Esophagus squamous epithelium (tissue), 5 donors: Measurements from ENCODE around the gene KIF26B. TPM values are rescaled to one million over a fixed set of nuclear protein-coding genes. Genes with fewer than 3 reads are reported as not detected.

Source experiments
- DNase-seq: peaks from one replicate; lab custom pipeline; 2025; lab: John Stamatoyannopoulos, UW
- H3K27ac ChIP-seq, 4 donors: fragments of 200-600 bp; sonication (generic); one replicate each; pipeline ENCODE4 v1.5.1; 2016 to 2019; ENCODE audit warnings: mild to moderate bottlenecking in 1 of 4
- H3K27me3 ChIP-seq, 4 donors: fragments of 200-600 bp; sonication (generic); 1 replicate in 3 of 4; 2 replicates in 1 of 4; pipeline versions ENCODE4 v1.5.1 to v1.6.0; 2017 to 2021; ENCODE audit warnings: antibody characterized with exemption in 1 of 4
- H3K36me3 ChIP-seq, 3 donors: fragments of 200-600 bp; sonication (generic); one replicate each; pipeline ENCODE4 v1.5.1; 2016 to 2019
- H3K4me1 ChIP-seq, 3 donors: fragments of 200-600 bp; sonication (generic); one replicate each; pipeline ENCODE4 v1.5.1; 2017 to 2019
- H3K4me3 ChIP-seq, 4 donors: fragments of 200-600 bp; sonication (generic); 1 replicate in 3 of 4; 2 replicates in 1 of 4; pipeline ENCODE4 v1.5.1; 2016 to 2019; ENCODE audit warnings: mild to moderate bottlenecking in 2 of 4, moderate library complexity in 1 of 4
- H3K9me3 ChIP-seq, 3 donors: fragments of 200-600 bp; sonication (generic); one replicate each; pipeline ENCODE4 v1.5.1; 2016 to 2019
- POLR2A ChIP-seq, 4 donors: fragments of 450-650 bp; IDR thresholded peaks; one replicate each; pipeline ENCODE4 v1.6.1; 2017; ENCODE audit warnings: antibody characterized with exemption in 4 of 4, mild to moderate bottlenecking in 4 of 4, moderate library complexity in 3 of 4
- WGBS, 2 donors: methylation state at CpG; one replicate each; pipeline ENCODE4 v1.1.5; 2018; 5-methylcytosine and 5-hydroxymethylcytosine counted together
- intact Hi-C: fragments of 100-400 bp; cut with DNase I; formaldehyde crosslinking; loops from one replicate; pipeline ENCODE4 v1.15.0; 2022
- total RNA-seq, 4 donors: library from RNA; depleted of rRNA; stranded (reverse); fragments of >200 nt; gene quantifications; one replicate each; pipeline ENCODE4 v1.1.0, GENCODE V29; 2016
- TF ChIP-seq, protein P1 (sequence below), 6 experiments: fragments of 450-650 bp in 4 of 6; fragments of 200-600 bp in 2 of 6; sonication (generic) in 2 of 6; IDR thresholded peaks; one replicate each; pipeline ENCODE4 v1.5.1; 2016 to 2019; ENCODE audit warnings: antibody characterized with exemption in 6 of 6, mild to moderate bottlenecking in 4 of 6, moderate library complexity in 4 of 6
- donor health status: DM: yes; HTN: yes; CAD: no.

The KIF26B gene
- total RNA-seq, 4 donors from 2014 or later = 0.23 to 2.7 (median 1.0) TPM

DNA sequence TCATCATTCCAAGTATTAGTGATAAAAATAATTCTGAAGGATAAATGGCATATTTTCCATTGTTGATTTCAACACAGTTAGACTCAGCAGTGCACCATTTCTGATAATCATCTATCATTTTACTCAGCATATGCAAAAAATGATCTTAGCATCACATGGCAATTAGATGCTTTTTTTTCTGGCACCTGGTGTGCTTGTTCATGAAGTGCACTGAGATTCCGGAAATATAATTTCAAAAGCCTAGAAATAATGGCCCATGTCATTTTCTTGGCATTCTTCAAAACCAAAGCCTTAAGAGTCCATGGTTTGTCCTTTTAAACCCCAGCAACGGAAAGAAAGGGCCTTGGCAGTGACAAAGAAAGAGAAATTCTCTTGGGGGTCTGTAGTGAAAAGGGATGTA is 278.8 kb downstream of the KIF26B start:
- WGBS, 2 donors = 19 to 41% methylated on average over 1 to 2 of the region's 2 CpGs
- Histone ChIP-seq H3K9me3 (no peaks in the 10 kb centered on the region), H3K4me1 (no peaks in the 10 kb centered on the region), H3K4me3 (no peak overlapping the region), H3K27ac (no peak overlapping the region), H3K36me3 (no peaks in the 10 kb centered on the region), H3K27me3 (no peaks in the 10 kb centered on the region)
- DNase-seq = no peak
- TF ChIP-seq POLR2A (IDR thresholded peaks at IDR 0.05) = no peak
- TF ChIP-seq, protein P1, sequence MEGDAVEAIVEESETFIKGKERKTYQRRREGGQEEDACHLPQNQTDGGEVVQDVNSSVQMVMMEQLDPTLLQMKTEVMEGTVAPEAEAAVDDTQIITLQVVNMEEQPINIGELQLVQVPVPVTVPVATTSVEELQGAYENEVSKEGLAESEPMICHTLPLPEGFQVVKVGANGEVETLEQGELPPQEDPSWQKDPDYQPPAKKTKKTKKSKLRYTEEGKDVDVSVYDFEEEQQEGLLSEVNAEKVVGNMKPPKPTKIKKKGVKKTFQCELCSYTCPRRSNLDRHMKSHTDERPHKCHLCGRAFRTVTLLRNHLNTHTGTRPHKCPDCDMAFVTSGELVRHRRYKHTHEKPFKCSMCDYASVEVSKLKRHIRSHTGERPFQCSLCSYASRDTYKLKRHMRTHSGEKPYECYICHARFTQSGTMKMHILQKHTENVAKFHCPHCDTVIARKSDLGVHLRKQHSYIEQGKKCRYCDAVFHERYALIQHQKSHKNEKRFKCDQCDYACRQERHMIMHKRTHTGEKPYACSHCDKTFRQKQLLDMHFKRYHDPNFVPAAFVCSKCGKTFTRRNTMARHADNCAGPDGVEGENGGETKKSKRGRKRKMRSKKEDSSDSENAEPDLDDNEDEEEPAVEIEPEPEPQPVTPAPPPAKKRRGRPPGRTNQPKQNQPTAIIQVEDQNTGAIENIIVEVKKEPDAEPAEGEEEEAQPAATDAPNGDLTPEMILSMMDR (IDR thresholded peaks at IDR 0.05) = no peak
- intact Hi-C loops = no loop called here

DNA sequence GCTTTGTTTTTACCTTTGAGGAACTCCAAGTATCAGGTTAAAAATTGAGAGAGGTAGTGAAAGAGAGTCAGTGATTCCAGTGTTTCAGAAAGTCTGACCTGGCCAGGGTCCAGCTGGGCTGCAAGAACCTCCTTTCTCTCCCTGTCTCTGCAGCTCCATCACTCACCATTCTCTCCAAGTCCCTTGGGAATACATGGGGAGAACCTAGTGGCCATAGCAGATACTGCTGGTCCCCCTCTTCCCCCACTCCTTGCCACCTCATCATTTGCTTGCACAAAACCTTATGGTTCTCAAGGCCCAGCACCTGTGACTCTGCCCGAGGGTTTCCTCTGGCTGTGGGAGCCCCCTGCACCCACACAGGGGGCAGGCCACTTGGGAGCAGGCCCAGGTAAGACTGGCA is 279.5 kb downstream of the KIF26B start:
- H3K27me3 ChIP-seq = no peaks in the 10 kb centered on the region
- intact Hi-C loops = no loop called here
- no peaks in the 10 kb centered on the region for H3K9me3 ChIP-seq

DNA sequence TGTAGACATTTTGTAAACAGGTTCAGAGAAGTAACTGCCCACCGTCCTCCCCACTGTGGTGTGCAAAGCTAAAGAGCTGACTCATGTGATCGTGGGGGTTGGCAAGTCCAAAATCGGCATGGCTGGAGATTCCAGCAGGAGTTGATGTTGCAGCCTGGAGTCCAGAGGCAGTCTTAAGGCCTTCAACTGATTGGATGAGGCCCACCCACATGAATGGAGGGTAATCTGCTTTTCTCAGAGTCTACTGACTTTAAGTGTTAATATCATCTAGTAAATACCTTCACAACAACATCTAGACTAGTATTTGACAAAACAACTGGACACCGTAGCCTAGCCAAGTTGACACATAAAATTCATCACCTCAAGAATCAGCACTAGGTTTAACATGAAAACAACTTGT is 281.6 kb downstream of the KIF26B start:
- H3K27ac ChIP-seq = no peak overlapping the region
- H3K27me3 ChIP-seq = peaks cover 0 to 4% (median 0%) of the 10 kb centered on the region in 4 donors
- TF ChIP-seq, protein P1 (IDR thresholded peaks at IDR 0.05) = no peak
- no peak for TF ChIP-seq POLR2A (IDR thresholded peaks at IDR 0.05)
- intact Hi-C loops = no loop called here
- H3K4me3 ChIP-seq = no peak overlapping the region
- no peaks in the 10 kb centered on the region for H3K9me3 ChIP-seq
- WGBS, 2 donors = 79 to 100% methylated on average over 4 of the region's 4 CpGs
- H3K4me1 ChIP-seq = no peaks in the 10 kb centered on the region
- DNase-seq = no peak
- H3K36me3 ChIP-seq = no peaks in the 10 kb centered on the region

More for the DNA sequence above, 279.5 kb downstream of the KIF26B start:
- Histone ChIP-seq H3K27ac (no peak overlapping the region), H3K36me3 (no peaks in the 10 kb centered on the region), H3K4me1 (no peaks in the 10 kb centered on the region), H3K4me3 (no peak overlapping the region)
- DNase-seq = no peak
- TF ChIP-seq POLR2A (IDR thresholded peaks at IDR 0.05) = no peak
- TF ChIP-seq, protein P1 (IDR thresholded peaks at IDR 0.05) = no peak
- 80% methylated on average over 1 of the region's 1 CpG; no CpG with 5 or more reads in 1 of the 2 donors for WGBS, 2 donors

DNA sequence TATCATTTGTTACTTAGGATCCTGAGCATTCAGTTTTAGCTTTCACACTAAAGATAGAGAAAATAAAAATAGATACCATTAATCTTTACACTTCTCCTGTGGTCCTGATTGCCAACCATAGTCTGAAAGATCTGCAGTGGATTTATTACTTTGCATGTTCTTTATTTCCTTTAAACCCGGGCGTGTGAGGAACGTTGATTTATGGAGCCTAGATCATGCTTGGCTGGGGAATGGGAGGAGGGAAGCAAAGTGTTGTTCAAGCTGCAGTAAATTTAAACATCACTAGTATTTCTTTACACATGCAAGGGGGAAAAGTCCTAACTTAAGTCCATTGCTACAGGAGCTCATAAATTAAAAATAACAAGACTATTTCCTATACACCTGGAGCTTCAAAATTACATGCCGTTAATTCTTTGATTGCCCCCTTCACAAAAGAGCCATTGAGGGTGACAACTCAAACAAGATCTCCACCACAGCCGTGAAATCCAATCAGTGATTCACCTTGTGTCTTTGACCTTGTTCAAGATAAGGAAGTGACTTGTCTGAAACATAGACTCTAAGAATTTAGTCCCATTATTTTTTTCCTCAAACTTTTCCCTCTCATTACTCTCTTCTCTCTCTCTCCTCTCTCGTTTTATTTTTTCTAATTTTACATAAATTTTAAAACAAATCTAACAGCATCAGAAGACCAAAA is 282.7 kb downstream of the KIF26B start:
- DNase-seq = no peak
- H3K4me3 ChIP-seq = no peak overlapping the region
- WGBS, 2 donors = 35 to 54% methylated on average over 6 of the region's 6 CpGs
- H3K4me1 ChIP-seq = no peaks in the 10 kb centered on the region
- H3K9me3 ChIP-seq = no peaks in the 10 kb centered on the region
- H3K36me3 ChIP-seq = no peaks in the 10 kb centered on the region
- peaks cover 0 to 4% (median 0%) of the 10 kb centered on the region in 4 donors for H3K27me3 ChIP-seq
- no peak overlapping the region for H3K27ac ChIP-seq
- intact Hi-C loops = no loop called here
- no peak for TF ChIP-seq POLR2A (IDR thresholded peaks at IDR 0.05)
- TF ChIP-seq, protein P1 (IDR thresholded peaks at IDR 0.05) = no peak

DNA sequence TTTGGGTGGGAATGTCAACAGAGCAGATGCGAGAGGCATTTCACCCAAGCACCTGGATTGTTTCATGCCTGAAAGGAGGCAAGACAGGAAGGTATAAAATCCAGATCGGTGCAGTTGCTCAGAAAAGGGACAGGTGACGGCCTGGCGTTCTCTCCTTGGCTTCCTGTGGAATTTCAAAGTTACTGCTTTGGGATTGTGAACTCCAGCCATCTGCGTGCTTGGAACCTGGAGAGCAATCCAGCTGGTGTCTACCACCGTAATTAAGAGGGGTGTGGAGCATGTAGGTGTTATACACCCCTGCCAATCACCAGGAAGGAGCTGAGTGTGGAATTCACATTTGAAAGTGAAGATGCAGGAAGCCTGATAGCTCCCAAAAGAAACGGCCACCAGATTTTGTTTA is 286.1 kb downstream of the KIF26B start:
- Histone ChIP-seq H3K36me3 (no peaks in the 10 kb centered on the region), H3K27me3 (peaks cover 0 to 4% (median 0%) of the 10 kb centered on the region in 4 donors), H3K27ac (no peak overlapping the region), H3K9me3 (no peaks in the 10 kb centered on the region), H3K4me3 (no peak overlapping the region), H3K4me1 (no peaks in the 10 kb centered on the region)
- no peak for DNase-seq
- WGBS, 2 donors = 52 to 62% methylated on average over 6 to 7 of the region's 7 CpGs
- intact Hi-C loops = no loop called here
- TF ChIP-seq, protein P1 (IDR thresholded peaks at IDR 0.05) = no peak
- no peak for TF ChIP-seq POLR2A (IDR thresholded peaks at IDR 0.05)
